HL-60 (cell line): ENCODE data around the gene CCDC51.

Experiments used
- GABPA ChIP-seq: IDR thresholded peaks from 2 replicates; pipeline ENCODE4 v1.6.1; 2012; ENCODE audit warnings: low read depth
- POLR2AphosphoS5 ChIP-seq: IDR thresholded peaks from 2 replicates; pipeline ENCODE4 v1.6.1; 2012; ENCODE audit warnings: low read depth
- SPI1 ChIP-seq: IDR thresholded peaks from 2 replicates; pipeline ENCODE4 v1.6.1; 2012; ENCODE audit warnings: low read depth, mild to moderate bottlenecking, borderline replicate concordance
- TF ChIP-seq, protein P1 (sequence below): IDR thresholded peaks from one replicate; pipeline ENCODE4 v1.5.1; 2011; ENCODE audit warnings: low read length, control low read depth, inconsistent platforms; ENCODE audit not compliant: insufficient read depth
- TF ChIP-seq, protein P2 (sequence below): IDR thresholded peaks from 2 replicates; pipeline ENCODE4 v1.6.1; 2012; ENCODE audit warnings: low read depth; ENCODE audit not compliant: insufficient replicate concordance

DNA sequence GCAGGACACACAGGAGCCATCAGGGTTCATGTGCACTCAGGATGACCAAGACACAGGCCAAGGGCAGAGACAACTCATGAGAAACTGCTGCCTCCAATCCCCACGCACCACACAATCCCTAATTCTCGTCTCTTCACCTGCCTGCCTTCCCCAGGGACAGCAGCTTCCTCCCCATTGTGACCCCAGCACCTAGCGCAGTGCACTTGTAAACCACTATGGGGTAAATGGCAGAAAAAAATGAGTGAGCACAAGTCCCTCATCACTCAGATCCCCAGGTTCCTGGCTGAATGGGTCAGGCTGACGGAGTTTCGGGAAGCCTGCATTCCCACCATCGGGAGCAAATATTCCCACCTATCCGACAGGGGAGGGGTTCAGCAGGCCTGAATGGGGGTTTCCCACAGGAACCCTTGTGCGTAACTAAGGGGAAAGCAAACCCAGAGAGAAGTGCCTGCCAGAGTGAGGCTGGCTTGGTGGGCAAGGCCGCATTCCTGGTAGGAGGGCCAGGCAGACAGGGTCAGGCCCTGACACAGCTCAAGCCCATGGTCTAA, 28.8 kb downstream of the CCDC51 start:
- TF ChIP-seq, protein P1, sequence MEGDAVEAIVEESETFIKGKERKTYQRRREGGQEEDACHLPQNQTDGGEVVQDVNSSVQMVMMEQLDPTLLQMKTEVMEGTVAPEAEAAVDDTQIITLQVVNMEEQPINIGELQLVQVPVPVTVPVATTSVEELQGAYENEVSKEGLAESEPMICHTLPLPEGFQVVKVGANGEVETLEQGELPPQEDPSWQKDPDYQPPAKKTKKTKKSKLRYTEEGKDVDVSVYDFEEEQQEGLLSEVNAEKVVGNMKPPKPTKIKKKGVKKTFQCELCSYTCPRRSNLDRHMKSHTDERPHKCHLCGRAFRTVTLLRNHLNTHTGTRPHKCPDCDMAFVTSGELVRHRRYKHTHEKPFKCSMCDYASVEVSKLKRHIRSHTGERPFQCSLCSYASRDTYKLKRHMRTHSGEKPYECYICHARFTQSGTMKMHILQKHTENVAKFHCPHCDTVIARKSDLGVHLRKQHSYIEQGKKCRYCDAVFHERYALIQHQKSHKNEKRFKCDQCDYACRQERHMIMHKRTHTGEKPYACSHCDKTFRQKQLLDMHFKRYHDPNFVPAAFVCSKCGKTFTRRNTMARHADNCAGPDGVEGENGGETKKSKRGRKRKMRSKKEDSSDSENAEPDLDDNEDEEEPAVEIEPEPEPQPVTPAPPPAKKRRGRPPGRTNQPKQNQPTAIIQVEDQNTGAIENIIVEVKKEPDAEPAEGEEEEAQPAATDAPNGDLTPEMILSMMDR, result no peak
- TF ChIP-seq POLR2AphosphoS5 (no peak), GABPA (no peak), SPI1 (no peak)
- TF ChIP-seq, protein P2, sequence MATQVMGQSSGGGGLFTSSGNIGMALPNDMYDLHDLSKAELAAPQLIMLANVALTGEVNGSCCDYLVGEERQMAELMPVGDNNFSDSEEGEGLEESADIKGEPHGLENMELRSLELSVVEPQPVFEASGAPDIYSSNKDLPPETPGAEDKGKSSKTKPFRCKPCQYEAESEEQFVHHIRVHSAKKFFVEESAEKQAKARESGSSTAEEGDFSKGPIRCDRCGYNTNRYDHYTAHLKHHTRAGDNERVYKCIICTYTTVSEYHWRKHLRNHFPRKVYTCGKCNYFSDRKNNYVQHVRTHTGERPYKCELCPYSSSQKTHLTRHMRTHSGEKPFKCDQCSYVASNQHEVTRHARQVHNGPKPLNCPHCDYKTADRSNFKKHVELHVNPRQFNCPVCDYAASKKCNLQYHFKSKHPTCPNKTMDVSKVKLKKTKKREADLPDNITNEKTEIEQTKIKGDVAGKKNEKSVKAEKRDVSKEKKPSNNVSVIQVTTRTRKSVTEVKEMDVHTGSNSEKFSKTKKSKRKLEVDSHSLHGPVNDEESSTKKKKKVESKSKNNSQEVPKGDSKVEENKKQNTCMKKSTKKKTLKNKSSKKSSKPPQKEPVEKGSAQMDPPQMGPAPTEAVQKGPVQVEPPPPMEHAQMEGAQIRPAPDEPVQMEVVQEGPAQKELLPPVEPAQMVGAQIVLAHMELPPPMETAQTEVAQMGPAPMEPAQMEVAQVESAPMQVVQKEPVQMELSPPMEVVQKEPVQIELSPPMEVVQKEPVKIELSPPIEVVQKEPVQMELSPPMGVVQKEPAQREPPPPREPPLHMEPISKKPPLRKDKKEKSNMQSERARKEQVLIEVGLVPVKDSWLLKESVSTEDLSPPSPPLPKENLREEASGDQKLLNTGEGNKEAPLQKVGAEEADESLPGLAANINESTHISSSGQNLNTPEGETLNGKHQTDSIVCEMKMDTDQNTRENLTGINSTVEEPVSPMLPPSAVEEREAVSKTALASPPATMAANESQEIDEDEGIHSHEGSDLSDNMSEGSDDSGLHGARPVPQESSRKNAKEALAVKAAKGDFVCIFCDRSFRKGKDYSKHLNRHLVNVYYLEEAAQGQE, result no peak
